K562 treated with DMSO at 1 percent for 4 hours (cell line): ENCODE measurements around the gene PLOD3. TPM values are rescaled to one million over a fixed set of nuclear protein-coding genes. Genes with fewer than 3 reads are reported as not detected.

Experiments
- total RNA-seq: library from RNA; unstranded; fragments of 300-600 nt; gene quantifications from 2 replicates; pipeline ENCODE4 v1.2.3, GENCODE V29; 2022; ENCODE audit not compliant: insufficient read depth

The PLOD3 gene, protein sequence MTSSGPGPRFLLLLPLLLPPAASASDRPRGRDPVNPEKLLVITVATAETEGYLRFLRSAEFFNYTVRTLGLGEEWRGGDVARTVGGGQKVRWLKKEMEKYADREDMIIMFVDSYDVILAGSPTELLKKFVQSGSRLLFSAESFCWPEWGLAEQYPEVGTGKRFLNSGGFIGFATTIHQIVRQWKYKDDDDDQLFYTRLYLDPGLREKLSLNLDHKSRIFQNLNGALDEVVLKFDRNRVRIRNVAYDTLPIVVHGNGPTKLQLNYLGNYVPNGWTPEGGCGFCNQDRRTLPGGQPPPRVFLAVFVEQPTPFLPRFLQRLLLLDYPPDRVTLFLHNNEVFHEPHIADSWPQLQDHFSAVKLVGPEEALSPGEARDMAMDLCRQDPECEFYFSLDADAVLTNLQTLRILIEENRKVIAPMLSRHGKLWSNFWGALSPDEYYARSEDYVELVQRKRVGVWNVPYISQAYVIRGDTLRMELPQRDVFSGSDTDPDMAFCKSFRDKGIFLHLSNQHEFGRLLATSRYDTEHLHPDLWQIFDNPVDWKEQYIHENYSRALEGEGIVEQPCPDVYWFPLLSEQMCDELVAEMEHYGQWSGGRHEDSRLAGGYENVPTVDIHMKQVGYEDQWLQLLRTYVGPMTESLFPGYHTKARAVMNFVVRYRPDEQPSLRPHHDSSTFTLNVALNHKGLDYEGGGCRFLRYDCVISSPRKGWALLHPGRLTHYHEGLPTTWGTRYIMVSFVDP
- 59.8 and 75.1 TPM in 2 replicates for total RNA-seq

DNA sequence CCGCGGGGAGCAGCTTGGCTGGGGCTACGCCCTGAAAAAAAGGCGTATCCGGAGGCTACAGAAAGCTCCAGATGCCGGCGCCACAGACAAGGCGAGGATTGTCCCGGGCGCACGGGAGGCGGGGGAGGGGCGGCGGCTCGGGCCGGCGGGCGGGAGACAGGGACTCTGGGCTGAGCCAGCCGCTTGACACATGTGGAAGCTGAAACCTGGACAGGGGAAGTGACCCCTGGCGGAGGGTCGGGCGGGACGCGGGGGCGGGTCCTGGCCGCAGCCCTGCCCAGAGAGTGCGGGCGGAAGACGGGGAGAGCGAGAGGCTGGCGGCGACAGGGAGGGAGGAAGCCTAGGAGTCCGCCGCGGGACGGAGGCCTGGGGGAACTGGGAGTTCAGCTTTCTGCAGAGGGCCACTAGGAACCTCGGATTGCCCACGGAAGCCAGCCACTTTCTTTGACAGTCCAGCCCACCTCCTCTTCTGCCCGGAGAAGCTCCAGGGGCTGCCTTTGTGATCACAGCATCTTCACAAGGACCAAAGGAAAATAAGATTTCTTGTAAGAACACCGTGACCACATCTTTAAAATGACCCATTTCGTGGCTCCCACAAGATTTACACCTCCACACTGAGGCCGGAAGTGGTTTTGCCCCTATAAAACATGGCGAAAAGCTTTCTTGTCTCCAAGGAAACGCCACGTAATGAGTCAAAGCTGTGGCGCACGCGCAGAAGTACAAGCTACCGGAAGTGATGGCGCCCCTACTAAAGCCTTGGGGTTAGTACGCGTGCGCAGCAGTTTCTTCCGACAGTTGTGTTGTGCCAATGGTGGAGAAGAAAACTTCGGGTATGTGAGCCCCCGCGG is at the start of gene PLOD3, which contains the start of gene ZNHIT1:
PLOD3 (minus strand) TSS at position 194 of the 848 bp plus-strand sequence. CDS start 307 bp downstream, outside the sequence.
ZNHIT1 (plus strand) TSS at position 778 of the 848 bp plus-strand sequence; CDS start at position 809, 31 bp downstream.

DNA sequence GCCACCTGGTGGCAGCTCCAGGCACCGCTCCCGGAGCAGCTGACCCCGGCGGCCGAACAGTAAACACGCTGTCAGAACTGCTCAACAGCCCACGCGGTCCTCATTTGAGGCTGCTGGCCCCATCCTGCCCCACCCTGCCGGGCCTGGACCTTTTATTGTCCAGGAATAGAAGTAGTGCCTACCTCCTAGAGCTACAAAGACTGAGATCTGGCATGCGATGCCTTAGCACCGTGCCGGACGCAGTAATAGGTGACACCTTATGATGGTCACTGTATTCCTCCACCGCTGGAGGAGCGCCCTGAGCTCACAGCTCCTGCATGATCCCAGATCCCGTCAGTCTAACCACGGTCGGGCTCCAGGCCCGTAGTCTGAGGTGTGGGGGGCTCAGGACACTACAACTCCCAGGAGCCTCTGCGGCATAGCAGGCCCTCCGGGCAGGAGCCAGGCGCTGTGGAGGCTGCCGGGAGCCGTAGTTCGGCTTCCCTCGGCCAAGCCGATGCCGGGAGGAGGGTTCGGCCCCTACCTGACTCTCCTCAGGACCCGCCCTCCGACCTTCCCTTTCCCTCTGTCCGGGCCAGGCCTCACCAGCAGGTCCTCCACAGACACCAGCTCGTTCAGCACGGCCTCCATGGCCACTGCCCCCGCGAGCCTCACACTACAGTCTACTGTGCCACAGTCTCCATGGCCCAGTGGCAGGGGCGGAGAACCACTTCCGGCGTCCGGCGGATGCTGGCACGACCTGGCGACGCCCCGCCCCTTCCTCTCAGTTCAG is 27.2 kb upstream of the PLOD3 start, which contains the start of gene FIS1:
FIS1 (minus strand) TSS at position 707 of the 772 bp plus-strand sequence; CDS start at position 630, 77 bp downstream.

DNA sequence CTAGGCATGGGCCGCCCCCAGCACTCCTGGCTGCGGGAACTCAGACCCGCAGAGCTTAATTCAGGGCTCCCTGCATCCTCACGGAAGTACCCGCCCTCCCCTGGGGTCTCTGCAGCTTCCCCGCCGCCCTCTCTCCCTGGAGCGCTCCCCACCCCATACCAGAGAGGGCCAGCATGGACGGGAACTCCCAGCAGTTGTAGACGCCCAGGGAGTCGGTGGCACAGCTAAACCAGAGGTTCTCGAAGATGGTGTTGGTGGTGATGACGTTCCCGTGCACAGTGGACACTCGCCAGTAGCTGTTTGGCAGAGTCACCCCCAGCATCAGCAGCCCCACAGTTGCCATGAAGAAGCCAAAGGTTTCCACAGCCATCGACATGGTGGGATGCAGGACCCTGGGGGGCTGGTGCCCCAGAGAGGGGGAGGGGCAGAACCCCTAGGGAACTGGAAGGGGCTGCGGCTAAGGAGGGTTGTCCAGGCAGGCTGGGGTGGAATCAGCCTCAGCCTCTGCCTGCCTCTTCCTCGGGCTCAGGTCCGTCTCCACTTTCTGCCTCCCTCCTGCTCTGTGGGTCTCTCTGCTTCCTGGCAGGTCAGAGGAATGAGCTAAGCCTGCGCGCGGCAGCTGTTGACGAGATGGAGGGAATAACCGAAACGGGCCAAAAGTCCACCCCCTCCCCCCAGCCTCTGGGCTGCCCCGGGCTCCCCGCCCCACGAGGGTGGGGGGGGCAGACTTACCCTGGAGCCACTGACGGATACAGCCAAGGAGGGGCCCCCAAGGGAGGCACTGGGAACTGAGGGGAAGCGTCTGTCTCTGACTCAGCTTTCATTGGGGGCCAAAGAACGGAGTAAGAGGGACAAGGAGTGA is 20.1 kb upstream of the PLOD3 start, which contains the start of gene CLDN15:
CLDN15 (minus strand) TSS at position 597 of the 862 bp plus-strand sequence; CDS start at position 376, 221 bp downstream.

DNA sequence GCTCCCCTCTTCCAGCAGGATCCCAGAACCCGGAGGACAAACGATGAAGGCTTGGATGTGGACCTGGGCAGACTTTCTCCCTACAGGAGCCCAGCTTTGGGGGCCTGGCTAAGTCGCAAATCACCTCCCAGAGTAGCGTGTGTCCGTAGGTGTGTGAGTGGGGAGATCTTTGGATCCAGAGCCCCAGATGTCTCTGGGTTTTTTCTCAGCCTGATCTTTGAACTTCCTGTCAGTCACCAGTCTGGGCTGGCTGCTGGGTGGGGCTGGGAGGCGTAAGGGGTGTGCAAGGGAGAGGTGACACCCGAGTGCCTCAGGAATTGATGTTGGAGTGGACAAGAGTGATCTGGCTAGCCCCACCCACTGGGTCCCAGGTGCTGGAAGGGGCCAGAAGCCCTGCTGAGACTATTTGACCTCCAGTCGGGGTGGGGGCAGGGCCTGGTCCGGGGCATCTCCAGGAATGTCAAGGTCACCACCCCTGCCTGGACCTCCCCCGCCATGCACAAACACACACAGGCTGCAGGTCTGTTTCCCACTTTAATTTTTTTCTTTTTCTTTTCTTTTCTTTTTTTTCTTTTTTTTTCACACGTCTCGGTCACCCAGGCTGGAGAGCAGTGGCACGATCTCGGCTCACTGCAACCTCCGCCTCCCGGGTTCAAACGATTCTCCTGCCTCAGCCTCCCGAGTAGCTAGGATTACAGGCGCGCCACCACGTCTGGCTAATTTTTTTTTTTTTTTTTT is 16.4 kb downstream of the PLOD3 start, which contains the start of gene MOGAT3:
MOGAT3 (minus strand) TSS at position 175 of the 738 bp plus-strand sequence. CDS start 182 bp downstream, outside the sequence.

DNA sequence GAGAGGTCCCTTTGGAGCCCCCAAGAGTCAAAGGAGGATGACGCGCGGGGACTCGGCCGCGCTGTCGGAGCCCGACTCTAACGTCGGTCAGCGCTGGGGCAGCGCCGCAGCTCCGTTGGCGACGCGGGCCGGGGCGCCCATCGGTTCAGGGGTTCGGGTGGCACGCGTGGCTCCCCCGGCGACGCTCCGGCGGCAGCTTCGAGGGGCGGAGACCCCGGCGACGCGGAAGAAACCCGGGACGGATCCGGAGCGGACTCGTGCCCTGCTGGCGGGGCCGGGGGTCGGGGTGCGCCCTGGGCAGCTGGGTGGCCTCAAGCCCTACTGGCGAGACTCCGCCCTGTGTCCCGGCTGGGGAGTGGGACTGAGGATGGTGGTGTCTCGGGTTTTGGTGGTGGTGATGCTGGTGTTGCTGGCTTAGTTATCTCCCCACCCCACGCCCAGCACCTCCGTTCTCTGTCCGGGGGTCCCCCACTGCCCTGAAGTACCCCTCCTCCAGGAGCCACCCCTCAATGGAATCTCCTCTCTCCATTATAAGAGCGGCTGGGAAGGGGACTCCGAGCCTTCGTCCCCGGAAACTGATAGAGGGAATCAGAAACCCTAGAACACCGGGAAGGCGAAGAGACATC is 37.1 kb downstream of the PLOD3 start, which contains the start of gene NAT16:
NAT16 (minus strand) TSS at position 164 of the 626 bp plus-strand sequence. CDS start 5,486 bp downstream, outside the sequence.

DNA sequence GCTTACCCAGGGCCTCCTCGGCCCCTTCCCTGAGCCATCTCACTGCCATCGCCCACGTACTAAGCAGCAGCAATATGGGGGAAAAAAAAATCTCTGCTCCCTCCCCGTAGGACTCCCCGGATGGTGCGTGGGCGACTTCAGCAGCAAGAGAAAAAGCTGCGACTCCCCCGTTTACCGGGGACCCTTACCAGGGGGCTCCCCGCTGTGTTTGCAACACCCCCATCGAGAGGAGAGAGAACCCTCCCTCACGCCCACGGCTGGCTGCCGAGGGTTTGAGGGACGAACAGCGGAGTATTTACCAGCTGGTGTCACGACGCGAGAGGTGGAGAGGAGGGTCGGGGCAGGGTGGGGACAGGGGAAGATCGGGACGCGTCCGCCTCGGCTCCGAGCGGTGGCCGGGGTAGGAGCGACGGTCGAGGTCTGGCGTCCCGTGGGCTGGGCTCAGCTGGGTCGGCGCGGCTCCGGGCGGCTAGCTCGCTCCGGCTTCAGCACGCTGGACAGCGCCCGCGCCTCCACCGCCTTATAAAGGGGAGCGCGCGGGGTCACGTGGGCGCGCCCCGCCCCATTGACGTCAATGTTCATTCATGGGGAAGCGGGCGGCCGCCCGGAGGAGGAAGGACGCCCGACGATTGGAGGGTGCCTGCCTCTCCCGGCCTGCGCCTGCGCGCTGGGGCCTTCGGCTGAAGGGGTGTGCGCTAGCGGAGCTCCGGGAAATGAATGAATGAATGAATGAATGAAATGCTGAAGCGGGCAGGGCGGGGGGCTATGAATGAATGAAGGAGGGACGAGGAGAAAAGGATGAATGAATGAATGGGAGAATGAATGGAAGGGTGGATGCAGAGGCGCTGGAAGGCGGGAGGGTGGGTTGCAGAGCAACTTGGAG is 52.1 kb downstream of the PLOD3 start, which contains the start of gene VGF:
VGF (minus strand) TSS at position 495 of the 883 bp plus-strand sequence. CDS start 726 bp downstream, outside the sequence.

Other genes starting within 250 kb of the PLOD3 start
- not detected in 2 replicates for gene MUC12, start 248.0 kb downstream of the PLOD3 start, total RNA-seq
- not detected in 2 replicates for gene MUC17, start 197.5 kb downstream of the PLOD3 start, total RNA-seq
- gene TRIM56, start 132.1 kb downstream of the PLOD3 start, total RNA-seq = 16.0 and 19.5 TPM in 2 replicates
- 1.9 and 2.1 TPM in 2 replicates for gene SERPINE1, start 90.5 kb downstream of the PLOD3 start, total RNA-seq
- 88.2 and 96.0 TPM in 2 replicates for gene AP1S1, start 63.1 kb downstream of the PLOD3 start, total RNA-seq
- 0.46 and 0.95 TPM in 2 replicates for gene VGF, start 52.0 kb downstream of the PLOD3 start, total RNA-seq
- not detected in 2 replicates for gene NAT16, start 37.3 kb downstream of the PLOD3 start, total RNA-seq
- gene MOGAT3, start 16.5 kb downstream of the PLOD3 start, total RNA-seq = not detected in 2 replicates
- gene ZNHIT1, start 584 bp upstream of the PLOD3 start, total RNA-seq = 129 and 132 TPM in 2 replicates
- gene CLDN15, start 20.2 kb upstream of the PLOD3 start, total RNA-seq = 22.1 and 30.7 TPM in 2 replicates
- 147 and 169 TPM in 2 replicates for gene FIS1, start 27.5 kb upstream of the PLOD3 start, total RNA-seq
- gene IFT22, start 104.2 kb upstream of the PLOD3 start, total RNA-seq = 9.9 and 11.8 TPM in 2 replicates
- gene COL26A1, start 145.3 kb upstream of the PLOD3 start, total RNA-seq = 0.58 and 1.2 TPM in 2 replicates